ENCODE results near the gene LNX2.

The LNX2 gene

DNA sequence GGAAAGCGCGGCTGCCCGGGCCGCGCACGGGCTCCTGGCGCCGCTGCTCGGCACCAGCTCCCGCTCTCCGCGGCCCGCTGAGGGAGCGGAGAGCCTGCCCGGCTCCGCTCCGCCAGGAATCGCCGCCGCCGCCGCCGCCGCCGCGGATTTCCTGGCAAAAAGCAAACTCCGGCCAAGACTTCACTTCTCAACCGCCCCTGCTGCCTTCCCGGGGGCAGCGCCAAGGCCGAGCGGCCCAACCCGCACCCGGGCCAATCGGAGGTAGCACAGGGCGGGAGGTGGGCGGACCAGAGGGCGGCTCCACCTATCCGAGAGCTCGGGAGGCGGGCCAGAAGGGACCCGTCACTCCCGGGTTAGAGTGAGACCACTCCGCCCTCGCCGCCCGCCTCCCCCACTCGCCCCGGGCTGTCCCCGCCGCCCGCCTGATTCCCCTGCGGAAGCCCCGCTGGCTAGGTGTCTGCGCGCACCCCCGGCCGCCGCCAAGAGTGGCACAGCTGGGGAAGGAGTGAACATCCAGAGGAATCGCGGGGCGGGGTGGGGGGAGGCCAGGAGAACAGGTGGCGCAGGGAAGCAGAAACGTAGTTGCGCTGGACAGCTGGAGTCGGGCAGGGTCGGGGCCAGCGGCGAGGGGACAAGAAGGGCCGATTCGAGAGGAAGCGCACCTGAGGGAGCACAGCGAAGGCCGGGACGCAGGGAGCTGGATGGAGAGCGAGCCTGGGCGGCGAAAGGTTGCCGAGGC is at the start of gene LNX2:
Gene LNX2 (minus strand): TSS at position 153 of the 739 bp plus-strand sequence. CDS start 38,826 bp downstream, outside the sequence.
- peak; percentile 34 for DNase-seq

DNA sequence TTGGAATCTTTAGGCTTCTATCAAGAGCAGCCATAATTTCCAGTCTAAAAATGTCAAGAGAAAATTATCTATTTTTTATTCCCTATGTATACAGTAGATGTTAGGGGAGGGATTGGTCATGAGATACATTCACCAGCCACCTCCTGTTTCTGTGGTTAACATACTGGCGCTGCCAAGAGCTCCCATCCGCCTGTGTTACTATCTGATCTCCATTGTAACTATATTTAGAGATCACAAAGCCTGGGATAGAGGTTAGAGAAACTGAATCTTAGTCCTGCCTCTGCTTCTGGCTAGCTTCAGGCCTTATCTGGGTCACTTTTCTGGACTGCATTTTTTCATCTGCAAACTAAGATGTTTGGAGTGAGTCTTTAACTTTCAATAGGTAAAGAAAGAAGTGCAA is 47.6 kb upstream of the LNX2 start:
- no peak for DNase-seq

DNA sequence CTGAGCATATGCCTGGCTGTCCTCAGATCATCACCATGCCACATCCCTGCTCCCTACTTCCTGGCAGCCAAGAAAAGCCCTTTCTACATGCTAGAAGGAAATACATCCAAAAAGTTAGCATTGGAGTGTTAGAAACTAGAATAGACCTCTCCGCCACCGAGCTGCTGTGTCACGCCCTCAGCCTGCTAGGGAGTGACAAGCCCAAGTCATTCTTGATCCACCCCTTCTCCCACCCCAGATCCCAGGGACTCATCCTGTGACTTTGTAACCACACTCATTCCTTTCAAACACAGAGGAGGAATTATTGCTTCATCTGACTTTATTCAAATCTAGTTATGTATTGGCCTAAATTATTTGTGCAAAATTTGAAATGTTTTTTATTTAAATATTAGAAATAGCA is 46.6 kb upstream of the LNX2 start:
- DNase-seq = no peak

DNA sequence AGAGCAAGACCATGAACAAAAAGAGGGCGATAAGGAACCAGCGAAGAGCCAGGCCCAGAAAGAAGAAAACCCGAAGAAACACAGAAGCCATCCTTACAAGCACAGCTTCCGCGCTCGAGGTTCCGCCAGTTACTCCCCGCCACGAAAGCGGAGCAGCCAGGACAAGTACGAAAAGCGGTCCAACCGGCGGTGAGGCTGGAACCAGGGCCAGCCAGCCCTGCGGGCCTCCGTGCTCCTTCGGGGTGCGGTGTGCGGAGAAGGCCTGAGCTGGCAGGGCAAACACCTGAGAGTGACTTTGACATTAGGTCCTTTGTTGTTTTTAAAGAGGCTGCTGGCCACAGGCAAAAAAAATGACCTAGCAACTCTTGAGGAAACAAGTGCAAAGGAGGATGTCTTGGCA is 45.4 kb upstream of the LNX2 start:
- no peak for DNase-seq

DNA sequence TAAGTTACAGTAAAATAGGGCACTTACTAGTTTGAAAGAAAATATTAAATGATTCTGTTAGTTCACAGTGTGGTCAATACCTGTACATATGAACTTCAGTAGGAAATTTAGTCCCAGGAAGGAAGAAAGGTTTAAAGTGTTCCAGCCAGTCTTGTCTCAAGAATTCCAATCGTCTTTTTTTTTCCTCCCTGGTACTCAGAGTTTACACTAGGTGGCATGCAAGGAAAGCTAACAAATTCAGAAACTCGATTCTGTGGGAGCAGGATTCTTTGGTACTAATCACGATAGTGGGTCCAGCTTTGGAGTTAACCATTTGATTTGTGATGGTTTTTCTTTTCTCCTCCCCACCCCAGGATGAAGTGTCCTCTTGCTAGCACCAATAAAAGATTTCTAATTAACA is 45.0 kb upstream of the LNX2 start:
- no peak for DNase-seq

DNA sequence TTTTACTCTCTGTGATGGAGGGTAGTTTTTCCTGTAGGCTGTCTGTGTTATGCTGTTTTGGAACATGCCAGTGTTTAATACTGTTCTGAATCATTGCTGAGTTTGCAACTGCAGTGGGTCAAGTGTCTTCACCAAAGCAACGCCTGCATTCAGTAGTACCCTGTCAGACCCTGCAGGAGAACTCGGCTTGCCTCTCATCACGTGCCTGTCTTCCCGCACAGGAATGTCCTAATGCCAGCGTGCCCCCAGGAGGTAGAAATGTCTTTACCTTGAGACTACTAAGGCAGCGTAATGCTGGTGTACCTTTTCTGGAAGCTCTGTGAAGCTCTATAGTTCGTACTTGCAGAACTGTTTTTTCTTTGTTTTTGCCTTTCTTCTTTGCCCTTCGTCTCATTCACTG is 43.6 kb upstream of the LNX2 start:
- DNase-seq = no peak

DNA sequence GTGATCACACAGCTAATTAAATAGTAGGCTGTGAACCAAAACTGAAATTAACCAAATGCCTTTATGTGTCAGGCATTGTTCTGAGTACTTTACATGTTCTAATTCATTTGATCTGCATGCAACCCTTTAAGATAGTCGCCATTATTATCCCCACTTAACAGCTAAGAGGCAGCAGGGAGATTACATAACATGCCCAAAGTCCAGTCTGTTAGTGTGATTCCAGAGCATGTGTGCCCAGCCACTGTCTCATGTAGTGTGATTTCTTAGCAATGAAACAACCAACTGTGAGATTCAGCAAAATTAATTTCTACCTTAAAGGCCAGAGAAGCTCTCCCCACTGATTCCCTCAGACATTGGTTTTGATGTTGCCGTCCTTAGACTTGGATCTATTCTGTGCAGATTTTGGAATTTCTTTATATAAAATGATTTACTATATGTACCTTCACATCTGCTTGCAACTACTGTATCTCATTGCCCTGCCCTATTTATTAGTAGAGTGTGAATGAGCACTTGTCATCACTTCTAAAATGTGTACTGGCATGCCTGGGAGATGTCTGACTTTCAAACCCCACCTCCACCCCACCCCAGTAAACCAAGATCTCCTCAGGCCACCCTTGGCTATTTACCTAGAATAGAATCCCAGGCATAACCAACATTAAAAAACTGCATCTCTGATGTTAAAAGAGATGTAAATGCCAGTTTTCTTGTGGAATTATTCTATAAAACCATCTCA is 42.6 kb upstream of the LNX2 start:
- no peak for DNase-seq

DNA sequence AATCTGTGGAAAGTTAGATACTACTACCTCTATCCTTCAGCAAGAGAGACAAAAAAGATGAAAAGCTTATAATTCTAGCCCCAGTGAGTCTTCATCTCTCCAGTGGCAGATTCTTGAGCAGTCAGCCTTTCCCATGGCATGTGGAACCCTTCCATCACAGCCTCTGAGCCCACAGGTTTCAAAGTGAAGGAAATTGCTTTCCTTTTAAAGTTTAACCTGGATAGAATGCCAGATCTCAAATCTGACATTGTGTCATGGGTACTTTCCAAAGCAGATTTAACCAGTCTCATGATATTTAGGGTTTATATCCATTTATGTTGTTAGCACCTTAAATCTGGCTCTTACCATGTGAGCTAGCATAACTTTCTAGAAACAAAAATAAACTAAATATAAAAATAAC is 40.7 kb upstream of the LNX2 start:
- DNase-seq = no peak

DNA sequence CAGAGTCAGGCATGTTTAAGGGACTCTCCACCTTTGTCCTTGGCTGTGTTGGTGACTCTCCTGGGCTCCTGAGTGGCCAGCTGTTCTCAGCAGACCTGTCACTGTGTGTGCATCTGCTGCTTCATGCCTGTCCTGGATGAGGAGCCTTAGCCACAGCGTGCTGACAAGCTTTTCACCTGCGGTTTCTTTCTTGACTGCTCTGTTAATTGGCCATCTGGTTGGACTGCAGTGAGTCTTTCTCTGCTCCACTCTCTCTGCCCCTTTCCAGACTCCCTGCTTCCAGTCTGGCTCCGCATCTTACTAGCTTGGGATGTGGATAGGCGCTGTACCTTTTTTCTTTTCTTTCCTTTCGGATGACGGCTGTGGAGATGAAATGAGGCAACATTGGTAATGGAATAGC is 40.2 kb upstream of the LNX2 start:
- DNase-seq = no peak

DNA sequence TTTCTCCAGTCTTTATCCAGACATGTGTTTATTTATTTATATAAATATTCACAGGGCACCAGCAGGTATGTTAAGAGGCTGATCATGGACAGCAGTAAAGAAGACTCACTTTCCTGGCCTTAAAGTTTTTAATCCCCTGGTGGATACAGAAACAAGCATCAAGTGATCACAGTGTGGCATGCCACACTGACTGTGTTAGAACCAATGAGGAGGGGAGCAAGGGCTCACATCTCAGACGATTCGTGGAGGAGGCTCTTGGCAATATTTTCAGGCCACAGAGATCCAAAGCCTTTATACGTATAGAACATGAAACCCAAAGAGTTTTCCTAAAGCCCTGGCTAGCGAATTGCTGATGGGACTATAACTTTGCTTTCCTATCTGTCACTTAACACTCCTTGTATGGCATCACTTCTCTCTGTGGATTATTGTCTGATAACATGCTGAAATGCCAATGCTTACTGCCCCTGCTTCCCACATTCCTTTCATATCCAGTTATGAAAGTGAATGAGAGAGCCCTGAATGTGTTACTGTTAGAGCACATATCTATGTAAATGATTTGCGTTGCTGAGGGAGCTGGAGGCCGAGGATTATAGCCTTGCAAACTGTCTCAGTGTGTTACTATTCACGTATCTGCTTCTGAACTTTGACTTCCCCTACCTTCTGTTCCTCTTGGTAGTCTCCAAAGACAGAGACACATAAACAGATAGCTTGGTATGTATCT is 39.0 kb upstream of the LNX2 start:
- no peak for DNase-seq

DNA sequence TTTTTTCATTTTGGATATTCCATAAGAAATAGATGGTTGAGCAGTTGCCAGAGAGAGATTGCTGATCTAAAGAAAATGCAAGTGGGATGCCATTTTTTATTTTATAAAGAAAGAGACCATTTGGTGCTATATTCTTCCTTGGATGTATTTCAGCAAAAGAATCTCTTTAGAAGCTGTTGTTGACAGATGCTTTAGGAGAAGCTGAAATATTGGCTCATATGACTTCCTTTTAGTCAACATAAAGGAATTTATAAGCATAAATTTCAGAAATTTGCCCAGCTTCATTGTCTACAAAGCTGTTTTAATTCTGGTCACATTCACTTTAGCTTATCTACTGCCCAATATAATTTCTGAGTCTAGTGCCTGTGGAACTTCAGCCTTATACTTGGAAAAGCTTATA is 38.2 kb upstream of the LNX2 start:
- DNase-seq = no peak

DNA sequence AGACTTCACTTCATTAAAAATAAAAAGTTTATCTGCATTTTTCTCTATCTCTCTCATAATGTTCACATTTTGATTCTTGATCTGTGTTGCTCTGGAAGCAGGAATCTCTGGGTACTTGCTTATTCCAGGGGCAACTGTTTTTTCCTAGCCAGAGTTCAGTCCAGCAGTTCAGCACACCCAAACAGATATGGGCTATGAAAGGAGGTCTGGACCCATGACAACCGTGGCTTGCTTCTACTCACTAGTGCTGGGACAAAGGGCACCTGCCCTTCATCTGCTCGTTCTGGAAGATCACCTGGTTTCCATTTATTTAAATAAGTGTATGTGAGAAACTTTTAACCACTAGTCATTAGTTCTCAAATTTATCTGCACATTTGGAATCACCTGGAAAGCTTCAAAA is 37.4 kb upstream of the LNX2 start:
- no peak for DNase-seq

DNA sequence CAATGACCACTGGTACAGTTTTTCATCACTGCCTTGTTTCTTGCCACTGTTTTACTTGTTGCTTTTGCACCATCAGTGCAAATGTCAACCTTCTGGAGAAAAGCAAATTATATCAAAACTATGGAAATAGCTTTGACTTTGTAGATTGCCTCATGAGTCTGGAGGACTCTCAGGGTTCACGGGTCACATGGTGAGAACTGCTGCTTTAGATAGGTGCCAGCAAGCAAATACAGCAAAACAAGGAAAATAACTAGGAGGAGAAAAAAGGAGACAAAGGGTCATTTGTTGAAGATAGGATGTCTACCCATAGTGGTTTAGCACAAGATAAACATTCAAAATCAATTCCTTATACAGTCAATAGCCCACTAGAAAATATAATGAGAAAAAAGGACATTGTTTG is 34.5 kb upstream of the LNX2 start:
- no peak for DNase-seq

DNA sequence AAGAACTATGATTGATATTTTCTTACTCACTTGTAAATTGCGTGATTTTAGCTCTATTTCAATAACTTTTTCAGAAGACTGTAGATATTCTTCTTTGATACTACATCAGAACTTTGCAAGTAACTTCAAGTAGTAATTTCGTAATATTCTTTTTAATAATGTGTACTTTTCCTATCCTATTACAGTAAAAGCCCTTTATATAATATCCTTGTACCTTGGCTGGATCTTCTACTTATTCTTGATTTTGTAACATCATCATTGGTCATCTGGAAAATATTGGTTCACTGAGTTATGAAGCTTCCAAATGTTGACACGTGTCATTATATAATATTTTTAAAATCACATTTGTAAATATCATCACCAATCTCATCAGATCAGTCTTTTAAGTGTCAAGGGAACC is 33.7 kb upstream of the LNX2 start:
- DNase-seq = no peak

DNA sequence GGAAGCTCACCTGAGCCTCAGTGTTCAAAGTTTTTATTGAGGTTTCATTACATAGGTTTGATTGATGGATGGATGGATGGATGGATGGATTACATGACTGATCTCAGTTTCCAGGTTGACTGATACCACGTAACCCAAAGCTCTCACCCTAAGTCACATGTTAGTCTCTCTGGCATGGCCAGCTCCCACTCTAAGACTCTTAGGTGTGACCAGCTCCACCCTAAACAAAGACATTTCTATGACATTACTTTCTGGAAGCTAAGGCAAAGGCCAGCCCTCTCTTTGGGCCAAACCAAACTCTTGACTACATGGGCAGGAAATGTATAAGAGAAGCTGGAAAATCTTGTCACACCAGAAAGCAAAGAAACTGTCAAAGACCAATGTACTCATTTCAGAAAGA is 30.0 kb upstream of the LNX2 start:
- DNase-seq = no peak

DNA sequence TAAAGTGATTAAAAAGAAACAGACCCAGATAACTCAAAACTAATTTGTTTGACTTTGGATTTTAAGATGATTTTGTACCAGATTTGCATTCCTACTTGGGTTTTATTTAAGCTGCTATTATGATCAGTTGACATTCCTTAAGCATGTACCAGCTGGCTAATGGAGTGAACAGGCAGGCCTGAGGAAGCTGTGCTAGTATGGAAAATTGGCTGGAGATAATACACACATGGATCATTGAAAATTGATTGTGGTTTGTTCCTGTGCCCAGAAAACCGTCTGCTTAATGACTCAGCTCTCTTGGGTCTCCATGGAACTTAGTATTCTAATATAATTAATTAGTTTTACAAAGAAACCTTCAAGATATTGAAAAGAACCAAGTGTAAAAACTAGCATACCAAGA is 24.0 kb upstream of the LNX2 start:
- no peak for DNase-seq

DNA sequence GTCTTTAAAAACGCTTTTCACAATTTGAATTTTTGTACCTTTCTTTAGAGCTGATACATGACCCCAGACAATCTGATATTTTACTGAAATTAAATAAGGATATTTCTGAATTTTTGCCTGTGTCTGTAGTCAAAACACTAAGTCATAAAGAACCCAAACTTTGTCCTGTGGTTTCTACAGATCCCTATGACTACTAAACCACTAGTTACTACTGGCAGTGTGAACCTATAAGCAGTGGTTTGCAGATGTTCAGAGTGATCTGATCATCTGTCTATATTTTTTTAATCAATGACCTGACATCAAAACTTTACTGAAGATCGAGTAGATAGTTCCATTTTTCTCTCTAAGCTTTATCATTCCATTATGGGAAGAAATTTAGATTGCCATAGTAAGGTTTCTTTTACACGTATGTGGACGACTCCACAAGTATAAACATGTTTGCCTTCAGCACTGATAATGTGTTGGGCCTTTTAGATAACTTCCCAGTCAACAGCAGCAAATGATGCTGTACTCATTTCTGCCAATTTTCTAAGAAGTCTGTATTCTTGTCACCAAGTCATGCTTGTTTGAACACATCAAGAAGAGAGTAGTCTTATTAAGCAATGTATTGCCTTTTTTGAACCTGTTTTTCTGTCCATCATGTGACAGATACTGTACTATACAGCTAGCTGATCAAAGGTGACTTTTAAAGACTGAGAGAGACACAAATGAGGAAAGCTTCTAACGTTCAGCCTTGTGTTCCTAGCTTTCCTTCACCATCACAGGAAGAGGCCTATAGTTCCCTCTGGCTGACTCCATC is 23.2 kb upstream of the LNX2 start:
- DNase-seq = no peak

DNA sequence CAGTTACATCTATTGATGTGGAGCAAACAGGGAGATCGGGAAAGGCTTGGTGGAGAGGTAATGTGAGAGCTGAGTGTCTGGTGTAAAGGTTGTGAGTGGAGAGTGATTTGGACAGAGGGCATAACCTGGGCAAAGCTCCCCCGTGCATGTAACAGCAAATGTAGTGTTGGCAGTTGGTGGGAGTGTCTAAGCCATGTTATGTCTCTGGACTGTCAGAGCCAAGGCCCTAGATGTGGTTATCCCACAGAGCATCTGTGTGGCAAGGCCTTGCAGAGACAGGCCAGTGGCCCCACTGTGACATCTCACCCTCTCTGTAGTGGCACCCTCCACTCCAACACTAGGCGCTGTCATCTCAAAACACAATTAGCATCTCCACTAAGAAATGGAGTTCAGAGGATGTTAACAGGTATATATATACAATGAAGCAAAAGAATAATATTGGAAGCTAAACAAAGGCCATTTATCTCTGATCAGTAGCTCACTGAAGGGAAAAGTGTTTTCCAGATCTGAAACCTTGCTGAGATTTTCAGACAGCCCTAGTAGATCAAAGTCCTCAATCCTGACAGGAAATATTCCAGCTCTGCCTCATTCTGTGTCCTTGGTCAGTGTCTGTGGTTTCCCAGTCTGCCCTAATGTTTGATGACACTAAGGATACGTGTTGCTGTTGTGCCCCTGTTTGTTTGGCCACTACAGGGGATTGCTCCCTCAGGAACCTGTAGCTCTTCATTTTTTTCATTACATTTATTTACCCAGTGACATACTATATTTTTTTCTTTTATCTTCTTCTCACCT is 21.6 kb upstream of the LNX2 start:
- no peak for DNase-seq

DNA sequence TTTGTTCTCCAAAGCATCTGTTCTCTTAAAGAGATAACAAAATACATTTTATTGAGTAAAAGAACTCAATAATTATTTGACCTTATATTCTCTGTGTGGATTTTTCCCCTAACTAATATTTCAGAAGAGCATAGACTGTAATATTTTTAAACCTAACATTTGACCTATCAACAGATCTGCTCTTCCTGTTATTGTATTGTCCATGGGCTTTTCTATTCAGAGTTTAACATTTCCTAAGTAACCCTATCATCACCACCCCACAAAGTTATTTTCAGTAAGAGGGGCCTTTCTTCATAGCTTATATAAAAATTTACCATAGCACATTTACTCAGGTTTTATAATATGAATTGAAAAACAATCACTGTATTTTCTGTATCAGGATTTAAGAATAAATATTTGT is 18.9 kb upstream of the LNX2 start:
- DNase-seq = no peak

DNA sequence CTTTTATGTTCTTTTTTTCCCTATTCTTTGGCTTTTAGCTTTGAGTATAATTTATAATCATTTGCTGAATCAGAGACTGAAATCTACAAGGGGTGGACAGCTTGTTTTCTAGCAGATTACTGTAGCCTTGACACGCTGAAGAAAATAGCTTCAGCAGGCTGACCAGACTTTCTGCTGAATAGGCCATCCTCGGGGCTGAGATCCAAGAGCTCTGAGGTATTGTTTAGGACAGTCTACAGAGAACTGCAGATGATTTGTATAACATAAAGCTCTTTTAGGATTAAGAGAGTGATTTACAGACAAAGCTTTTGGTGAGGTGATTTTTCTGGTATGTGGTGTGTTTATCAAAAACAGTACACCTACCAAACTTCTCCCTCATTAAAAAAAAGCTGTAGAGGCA is 18.2 kb upstream of the LNX2 start:
- DNase-seq = no peak

DNA sequence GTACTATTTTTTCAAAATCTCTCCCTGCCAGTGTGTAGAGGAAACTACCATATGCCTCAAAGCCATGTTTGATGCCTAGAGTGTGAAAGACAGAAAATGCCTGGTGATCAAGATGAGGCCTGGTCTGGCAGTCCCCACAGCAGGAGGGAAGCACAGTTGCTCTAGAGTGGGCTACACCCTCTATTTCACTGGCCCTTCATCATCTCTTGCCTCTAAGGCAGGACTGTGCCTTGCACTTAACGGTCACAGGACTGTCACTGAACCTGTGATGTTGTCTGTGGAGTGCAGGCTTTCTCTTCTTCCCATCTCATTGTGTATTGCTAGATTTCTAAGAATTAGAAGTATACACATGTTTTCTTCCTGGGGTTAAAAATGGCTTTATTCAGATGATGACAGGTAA is 17.7 kb upstream of the LNX2 start:
- DNase-seq = no peak

DNA sequence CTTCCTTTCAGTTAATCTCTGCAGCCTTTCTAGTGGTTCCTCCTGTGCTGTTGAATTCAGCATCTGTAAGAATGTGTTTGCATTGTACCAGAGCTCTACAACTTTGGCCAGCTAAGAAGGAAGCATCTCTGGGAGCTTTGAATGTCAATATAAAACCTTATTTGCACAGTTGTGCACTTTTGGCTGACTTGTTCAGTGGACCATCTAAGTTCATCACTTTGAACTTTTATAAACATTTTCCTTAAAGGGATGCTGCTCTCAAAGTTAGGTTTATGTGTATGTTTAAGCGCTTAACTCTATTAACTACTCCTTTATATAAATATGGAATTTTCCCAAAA is 16.9 kb upstream of the LNX2 start:
- DNase-seq = no peak

All from cortex of kidney (tissue), 1 donor.